Measurements from ENCODE around the gene IBA57. TPM values are rescaled to one million over a fixed set of nuclear protein-coding genes. Genes with fewer than 3 reads are reported as not detected.

IBA57 gene
- total RNA-seq, 1 donor from 2014 or later = 6.9 TPM

- no peak for DNase-seq (ENCODE audit: low read depth, low spot score)
Observed at GRCh38 chr1:228156515-228156881, 9.1 kb upstream of the IBA57 start.

- no peak for DNase-seq (ENCODE audit: low read depth, low spot score)
Observed at GRCh38 chr1:228156941-228157728, 8.5 kb upstream of the IBA57 start.

GRCh38 chr1:228157729-228158126 is 7.9 kb upstream of the IBA57 start:
- DNase-seq (ENCODE audit: low read depth, low spot score) = no peak

GRCh38 chr1:228158151-228159007 is 7.2 kb upstream of the IBA57 start:
- DNase-seq (ENCODE audit: low read depth, low spot score) = no peak

- DNase-seq (ENCODE audit: low read depth, low spot score) = no peak
Observed at GRCh38 chr1:228159008-228159665, 6.5 kb upstream of the IBA57 start.

GRCh38 chr1:228160201-228160761 is 5.3 kb upstream of the IBA57 start:
- no peak for DNase-seq (ENCODE audit: low read depth, low spot score)

- DNase-seq (ENCODE audit: low read depth, low spot score) = no peak
Observed at GRCh38 chr1:228161362-228161761, 4.2 kb upstream of the IBA57 start.

GRCh38 chr1:228161866-228162265 is 3.7 kb upstream of the IBA57 start:
- no peak for DNase-seq (ENCODE audit: low read depth, low spot score)

GRCh38 chr1:228162286-228163006 is 3.2 kb upstream of the IBA57 start:
- DNase-seq (ENCODE audit: low read depth, low spot score) = no peak

- DNase-seq (ENCODE audit: low read depth, low spot score) = no peak
Observed at GRCh38 chr1:228163007-228163753, 2.4 kb upstream of the IBA57 start.

- no peak for DNase-seq (ENCODE audit: low read depth, low spot score)
Observed at GRCh38 chr1:228163776-228164519, 1.7 kb upstream of the IBA57 start.

- DNase-seq (ENCODE audit: low read depth, low spot score) = no peak
Observed at GRCh38 chr1:228164561-228165371, 838 bp upstream of the IBA57 start.

GRCh38 chr1:228166170-228166936 is 749 bp downstream of the IBA57 start:
- DNase-seq (ENCODE audit: low read depth, low spot score) = no peak

- DNase-seq (ENCODE audit: low read depth, low spot score) = no peak
Observed at GRCh38 chr1:228168563-228169270, 3.1 kb downstream of the IBA57 start.

- no peak for DNase-seq (ENCODE audit: low read depth, low spot score)
Observed at GRCh38 chr1:228169345-228169744, 3.7 kb downstream of the IBA57 start.

- DNase-seq (ENCODE audit: low read depth, low spot score) = no peak
Observed at GRCh38 chr1:228170666-228171065, 5.1 kb downstream of the IBA57 start.

GRCh38 chr1:228171221-228171891 is 5.8 kb downstream of the IBA57 start:
- DNase-seq (ENCODE audit: low read depth, low spot score) = no peak
